Measurements from ENCODE around the gene AGGF1. TPM values are rescaled to one million over a fixed set of nuclear protein-coding genes. Genes with fewer than 3 reads are reported as not detected.

The AGGF1 gene
- total RNA-seq, 1 experiment from 2014 or later = 15.4 TPM

GRCh38 chr5:77006124-77006523 lies 24.1 kb upstream of the AGGF1 start:
- no peak for DNase-seq
- Histone ChIP-seq H3K36me3 (ENCODE audit: low read depth) (no peaks in the 10 kb centered on the region), H3F3A (ENCODE audit: insufficient read depth, low read depth) (no peaks in the 10 kb centered on the region), H2AFZ (no peak overlapping the region), H3K9me2 (ENCODE audit: insufficient read depth) (no peaks in the 10 kb centered on the region), H4K20me1 (ENCODE audit: insufficient read depth) (no peaks in the 10 kb centered on the region), H3K4me2 (no peak overlapping the region), H3K27ac (no peak overlapping the region), H3K79me2 (ENCODE audit: low read depth) (no peaks in the 10 kb centered on the region), H3K4me3 (no peak overlapping the region), H3K4me1 (replicated peaks; ENCODE audit: insufficient read depth) (no peaks in the 10 kb centered on the region), H3K27me3 (ENCODE audit: insufficient read depth, low read depth) (no peaks in the 10 kb centered on the region), H3K9me3 (ENCODE audit: insufficient read depth, low read depth) (no peaks in the 10 kb centered on the region)
- ChIA-PET CTCF (no interaction called here), POLR2A (ENCODE audit: unreplicated experiment) (no interaction called here)
- no TSS peak for BruUV-seq (replicated peaks)
- TF ChIP-seq CTCF (conservative IDR thresholded peaks at IDR 0.05) = no peak
- TF ChIP-seq EZH2 (IDR thresholded peaks at IDR 0.05; ENCODE audit: low read depth) = no peak
- intact Hi-C loops (cut with micrococcal nuclease; ENCODE audit: unreplicated experiment) = no loop called here

- POLR2A ChIA-PET (ENCODE audit: unreplicated experiment) = no interaction called here
- H3K9me3 ChIP-seq (ENCODE audit: insufficient read depth, low read depth) = no peaks in the 10 kb centered on the region
- no peak overlapping the region for H3K4me2 ChIP-seq
- H3K36me3 ChIP-seq (ENCODE audit: low read depth) = no peaks in the 10 kb centered on the region
- intact Hi-C loops (cut with micrococcal nuclease; ENCODE audit: unreplicated experiment) = no loop called here
- no peaks in the 10 kb centered on the region for H3K27me3 ChIP-seq (ENCODE audit: insufficient read depth, low read depth)
- DNase-seq = no peak
- H3F3A ChIP-seq (ENCODE audit: insufficient read depth, low read depth) = no peaks in the 10 kb centered on the region
- CTCF ChIA-PET = no interaction called here
- no peak overlapping the region for H3K27ac ChIP-seq
- no peaks in the 10 kb centered on the region for H4K20me1 ChIP-seq (ENCODE audit: insufficient read depth)
- H3K4me3 ChIP-seq = no peak overlapping the region
- TF ChIP-seq EZH2 (IDR thresholded peaks at IDR 0.05; ENCODE audit: low read depth) = no peak
- TF ChIP-seq CTCF (conservative IDR thresholded peaks at IDR 0.05) = no peak
- no peaks in the 10 kb centered on the region for H3K79me2 ChIP-seq (ENCODE audit: low read depth)
- H2AFZ ChIP-seq = no peak overlapping the region
- H3K9me2 ChIP-seq (ENCODE audit: insufficient read depth) = no peaks in the 10 kb centered on the region
- H3K4me1 ChIP-seq (replicated peaks; ENCODE audit: insufficient read depth) = no peaks in the 10 kb centered on the region
- no TSS peak for BruUV-seq (replicated peaks)
Measured at GRCh38 chr5:77008413-77008812, 21.8 kb upstream of the AGGF1 start.

DNA sequence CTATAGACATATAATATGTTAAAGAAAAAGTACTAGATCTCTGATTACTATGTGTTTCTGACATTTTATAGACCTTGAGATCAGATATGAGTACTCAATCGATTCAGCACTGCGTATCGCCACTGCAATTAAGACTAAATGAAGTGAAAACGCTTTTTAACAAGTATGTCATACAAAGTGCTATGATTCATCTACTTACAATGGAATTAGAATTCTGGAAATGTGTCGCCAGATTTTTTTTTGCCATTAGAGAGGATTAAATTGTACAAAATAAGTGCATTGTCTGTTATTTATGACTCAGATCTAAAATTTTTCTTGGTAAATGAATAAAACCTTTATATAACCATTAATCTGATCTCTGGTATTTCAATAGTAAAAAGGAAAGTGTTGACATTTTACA lies 20.0 kb upstream of the AGGF1 start:
- H2AFZ ChIP-seq = no peak overlapping the region
- H3K4me3 ChIP-seq = no peak overlapping the region
- BruUV-seq (replicated peaks) = no TSS peak
- no peaks in the 10 kb centered on the region for H3K9me3 ChIP-seq (ENCODE audit: insufficient read depth, low read depth)
- no peaks in the 10 kb centered on the region for H3K36me3 ChIP-seq (ENCODE audit: low read depth)
- intact Hi-C loops (cut with micrococcal nuclease; ENCODE audit: unreplicated experiment) = no loop called here
- no peaks in the 10 kb centered on the region for H4K20me1 ChIP-seq (ENCODE audit: insufficient read depth)
- no peaks in the 10 kb centered on the region for H3K79me2 ChIP-seq (ENCODE audit: low read depth)
- H3K27ac ChIP-seq = no peak overlapping the region
- no peak for DNase-seq
- H3K4me2 ChIP-seq = no peak overlapping the region
- ChIA-PET POLR2A (ENCODE audit: unreplicated experiment) (no interaction called here), CTCF (no interaction called here)
- TF ChIP-seq EZH2 (IDR thresholded peaks at IDR 0.05; ENCODE audit: low read depth) = no peak
- no peak for TF ChIP-seq CTCF (conservative IDR thresholded peaks at IDR 0.05)
- no peaks in the 10 kb centered on the region for H3K9me2 ChIP-seq (ENCODE audit: insufficient read depth)
- no peaks in the 10 kb centered on the region for H3K4me1 ChIP-seq (replicated peaks; ENCODE audit: insufficient read depth)
- no peaks in the 10 kb centered on the region for H3K27me3 ChIP-seq (ENCODE audit: insufficient read depth, low read depth)
- H3F3A ChIP-seq (ENCODE audit: insufficient read depth, low read depth) = no peaks in the 10 kb centered on the region

All from PC-9 (cell line).